Left lobe of liver (tissue), 2 donors: ENCODE measurements around the gene XPR1. TPM values are rescaled to one million over a fixed set of nuclear protein-coding genes. Genes with fewer than 3 reads are reported as not detected.
A peak's percentile ranks its signal among the peaks of the same experiment; 100 is the strongest.

Experiments used
- ATAC-seq: fragments of 200-7000 bp; cut with Tn5 transposase; one replicate; pipeline ENCODE4 v1.9.1; 2020; ENCODE audit warnings: mild to moderate bottlenecking, moderate library complexity
- DNase-seq: peaks from one replicate; pipeline ENCODE4 v3.0.0-alpha.2; 2020; ENCODE audit warnings: low spot score
- total RNA-seq: library from RNA; stranded (reverse); gene quantifications from one replicate; pipeline ENCODE4 v1.2.1, GENCODE V29; 2021
- donor health status: DM: no; HTN: no; CAD: no; lungs with moderate emphysema.
- donor health status: DM: no; HTN: yes; CAD: no.

Gene XPR1
- total RNA-seq, 1 donor from 2014 or later: 7.4 TPM

GRCh38 chr1:180909462-180909976 lies 277.7 kb downstream of the XPR1 start:
- ATAC-seq (no peak), DNase-seq (no peak)

GRCh38 chr1:180911640-180912191 lies 279.9 kb downstream of the XPR1 start:
- DNase-seq (no peak), ATAC-seq (no peak)

GRCh38 chr1:180912211-180912800 lies 280.5 kb downstream of the XPR1 start:
- ATAC-seq (peak; percentile 46), DNase-seq (no peak)

- peak; percentile 63 for ATAC-seq
Observed at GRCh38 chr1:180912801-180913565, 281.2 kb downstream of the XPR1 start, which contains the start of gene KIAA1614. Gene KIAA1614 (plus strand): TSS chr1:180912897. CDS start chr1:180913244, 347 bp downstream.

GRCh38 chr1:180915426-180915965 lies 283.7 kb downstream of the XPR1 start:
- ATAC-seq (no peak), DNase-seq (no peak)

More at GRCh38 chr1:180912801-180913565, 281.2 kb downstream of the XPR1 start, which contains the start of gene KIAA1614:
- DNase-seq: no peak

GRCh38 chr1:180916012-180916770 lies 284.4 kb downstream of the XPR1 start:
- no peak for ATAC-seq
- no peak for DNase-seq

- ATAC-seq (no peak), DNase-seq (no peak)
Observed at GRCh38 chr1:180916771-180917170, 284.9 kb downstream of the XPR1 start.

- ATAC-seq: no peak
- DNase-seq: no peak
Observed at GRCh38 chr1:180917306-180918065, 285.7 kb downstream of the XPR1 start.

GRCh38 chr1:180918519-180918918 lies 286.7 kb downstream of the XPR1 start:
- no peak for ATAC-seq
- DNase-seq: no peak

- ATAC-seq (no peak), DNase-seq (no peak)
Observed at GRCh38 chr1:180919183-180919700, 287.4 kb downstream of the XPR1 start.

GRCh38 chr1:180920193-180920592 lies 288.4 kb downstream of the XPR1 start:
- ATAC-seq (no peak), DNase-seq (no peak)

GRCh38 chr1:180920702-180921101 lies 288.9 kb downstream of the XPR1 start:
- ATAC-seq (no peak), DNase-seq (no peak)

- DNase-seq (no peak), ATAC-seq (no peak)
Observed at GRCh38 chr1:180921386-180921785, 289.6 kb downstream of the XPR1 start.

- DNase-seq (no peak), ATAC-seq (no peak)
Observed at GRCh38 chr1:180921891-180922630, 290.2 kb downstream of the XPR1 start.

GRCh38 chr1:180922631-180923015 lies 290.8 kb downstream of the XPR1 start:
- ATAC-seq: no peak
- no peak for DNase-seq

GRCh38 chr1:180923021-180923841 lies 291.4 kb downstream of the XPR1 start:
- DNase-seq (no peak), ATAC-seq (no peak)

- DNase-seq (no peak), ATAC-seq (no peak)
Observed at GRCh38 chr1:180923887-180924286, 292.1 kb downstream of the XPR1 start.

GRCh38 chr1:180924939-180925338 lies 293.1 kb downstream of the XPR1 start:
- no peak for DNase-seq
- ATAC-seq: no peak
